CD4-positive, alpha-beta T cell treated with Interleukin-6 at 100 ng/mL for 8 hours (primary cell): ENCODE measurements around the gene ASTN2.
"Not testable (repeated sequence)": the region's sequence is repeated elsewhere in the genome, so short reads cannot be mapped to it uniquely, and the experiment has no call there.

ENCODE experiments used
- DNase-seq: peaks from one replicate; pipeline ENCODE4 v3.0.0-alpha.2; 2020; ENCODE audit warnings: mixed read lengths, low spot score

ASTN2 gene

GRCh38 chr9:117075636-117076035, 339.2 kb downstream of the ASTN2 start:
- DNase-seq, result no peak

DNA sequence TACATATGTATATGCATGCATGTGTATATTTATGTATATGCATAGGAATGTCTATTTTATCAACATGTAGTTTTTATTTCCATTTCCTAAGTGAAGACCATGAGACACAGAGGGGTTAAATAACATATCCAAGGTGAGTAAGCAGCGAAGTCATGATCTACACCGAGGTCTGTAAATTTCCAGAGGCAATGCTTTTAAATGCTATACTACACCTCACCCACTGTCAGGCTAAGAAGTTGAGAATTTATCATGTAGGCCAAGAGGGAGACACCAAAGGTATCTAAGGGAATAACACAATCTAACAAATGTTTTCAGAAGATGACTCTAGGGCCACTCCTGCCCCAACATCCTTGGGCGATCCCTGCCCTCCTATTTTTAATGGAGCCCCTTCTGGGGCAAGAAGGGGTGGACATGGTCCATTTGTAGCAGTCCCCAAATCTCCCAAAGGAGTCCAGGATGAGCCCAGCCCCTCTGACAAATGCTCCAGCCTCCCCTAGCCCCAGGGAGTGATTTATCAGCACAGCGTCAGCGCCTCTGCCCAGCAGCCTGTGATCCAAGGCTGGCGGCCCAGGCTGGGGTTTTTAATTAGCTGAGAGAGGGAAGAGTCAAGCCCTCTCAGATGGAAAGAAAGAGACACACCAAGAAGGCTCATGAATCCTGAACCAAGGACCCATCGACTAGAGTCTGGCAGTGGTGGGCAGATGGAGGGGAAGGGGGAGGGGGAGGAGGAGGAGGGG, 339.9 kb downstream of the ASTN2 start:
- DNase-seq, result no peak

DNA sequence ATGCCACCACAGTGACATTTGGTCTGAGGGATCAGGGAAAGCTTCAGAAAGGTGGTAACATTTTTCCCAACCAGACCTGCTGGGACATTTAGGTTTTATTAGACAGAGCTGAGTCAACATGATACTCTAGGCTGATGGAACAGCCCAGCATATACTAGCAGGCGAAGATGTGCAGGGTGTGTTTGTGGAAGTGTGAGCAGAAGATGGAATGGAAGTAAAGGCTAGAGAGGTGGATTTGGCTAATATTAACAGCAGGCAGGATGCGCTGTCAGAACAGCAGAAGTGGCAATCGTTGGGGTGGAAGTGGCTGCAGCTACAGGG, 340.6 kb downstream of the ASTN2 start:
- no peak for DNase-seq

DNA sequence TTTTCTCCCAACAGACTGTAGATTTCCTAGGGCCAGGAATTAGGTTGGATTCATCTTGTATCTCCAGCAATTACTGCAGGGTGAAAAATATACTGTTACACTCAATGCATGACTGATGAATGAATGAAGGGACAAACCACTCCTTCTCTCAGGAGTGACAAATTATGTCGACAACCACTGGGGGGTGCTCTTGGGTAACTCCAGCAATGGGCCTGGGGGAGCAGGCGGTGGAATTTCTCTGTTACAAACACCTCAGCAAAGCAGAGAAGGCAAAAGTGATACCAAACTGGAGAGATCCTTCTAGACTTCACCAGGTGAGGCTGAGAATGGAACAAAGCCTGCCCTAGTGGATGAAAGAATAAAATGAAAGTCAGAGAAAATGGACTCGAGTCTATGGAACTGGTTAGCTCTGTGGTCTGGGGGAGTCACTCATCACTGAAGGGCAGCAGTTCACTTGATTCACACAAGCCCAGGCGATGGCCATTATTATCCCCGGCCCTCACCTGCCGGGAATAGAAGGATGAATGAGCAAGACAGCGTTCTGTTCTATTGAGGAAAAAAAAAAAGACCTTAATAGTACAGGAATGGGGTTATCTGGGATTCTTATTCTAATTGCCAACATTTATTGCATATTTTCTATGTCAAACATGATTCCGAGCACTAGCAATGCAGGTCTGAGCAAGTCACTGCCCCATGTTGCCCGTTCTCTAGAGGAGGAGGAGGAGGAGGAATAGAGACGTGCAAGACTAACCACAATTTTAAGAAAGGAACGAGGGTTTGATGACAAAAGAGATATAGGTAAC, 341.1 kb downstream of the ASTN2 start:
- DNase-seq, result no peak

DNA sequence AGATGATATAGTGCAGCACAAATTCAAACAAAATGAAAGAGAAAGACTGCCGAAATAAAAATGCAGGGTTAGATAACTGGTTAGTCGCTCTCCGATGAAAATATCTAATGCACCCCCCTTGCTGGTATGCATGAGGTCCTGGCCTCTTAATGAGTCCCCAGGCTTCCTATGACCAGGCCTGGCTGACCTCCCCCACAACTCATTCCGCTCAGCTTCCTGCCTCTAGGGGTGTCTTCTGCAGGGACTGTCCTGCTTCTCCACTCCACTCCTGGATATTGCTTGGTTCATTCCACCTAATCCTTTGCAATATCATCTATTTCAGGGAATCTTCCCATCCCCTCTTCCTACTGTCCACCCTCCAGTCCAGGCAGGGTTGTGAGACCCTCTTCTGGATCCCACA, 341.8 kb downstream of the ASTN2 start:
- DNase-seq, result no peak

GRCh38 chr9:117072216-117072615, 342.6 kb downstream of the ASTN2 start:
- DNase-seq, result no peak

DNA sequence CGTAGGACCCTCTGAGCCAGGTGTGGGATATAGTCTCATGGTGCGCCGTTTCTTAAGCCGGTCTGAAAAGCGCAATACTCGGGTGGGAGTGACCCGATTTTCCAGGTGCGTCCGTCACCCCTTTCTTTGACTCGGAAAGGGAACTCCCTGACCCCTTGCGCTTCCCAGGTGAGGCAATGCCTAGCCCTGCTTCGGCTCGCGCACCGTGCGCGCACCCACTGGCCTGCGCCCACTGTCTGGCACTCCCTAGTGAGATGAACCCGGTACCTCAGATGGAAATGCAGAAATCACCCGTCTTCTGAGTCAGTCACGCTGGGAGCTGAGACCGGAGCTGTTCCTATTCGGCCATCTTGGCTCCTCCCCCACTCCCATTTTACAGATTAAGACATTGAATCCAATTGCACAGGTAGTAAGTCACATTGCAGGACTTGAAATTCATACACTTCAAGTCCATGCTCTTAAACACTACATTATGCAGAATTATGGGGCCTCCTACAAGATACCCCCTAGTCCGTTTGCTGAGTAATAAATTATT, 343.1 kb downstream of the ASTN2 start:
- DNase-seq, result not testable (repeated sequence)

- no peak for DNase-seq
These were observed 351.0 kb downstream of the ASTN2 start for GRCh38 chr9:117063721-117064471.

GRCh38 chr9:117060963-117061362, 353.9 kb downstream of the ASTN2 start:
- no peak for DNase-seq

GRCh38 chr9:117050007-117050406, 364.9 kb downstream of the ASTN2 start:
- DNase-seq, result no peak

DNA sequence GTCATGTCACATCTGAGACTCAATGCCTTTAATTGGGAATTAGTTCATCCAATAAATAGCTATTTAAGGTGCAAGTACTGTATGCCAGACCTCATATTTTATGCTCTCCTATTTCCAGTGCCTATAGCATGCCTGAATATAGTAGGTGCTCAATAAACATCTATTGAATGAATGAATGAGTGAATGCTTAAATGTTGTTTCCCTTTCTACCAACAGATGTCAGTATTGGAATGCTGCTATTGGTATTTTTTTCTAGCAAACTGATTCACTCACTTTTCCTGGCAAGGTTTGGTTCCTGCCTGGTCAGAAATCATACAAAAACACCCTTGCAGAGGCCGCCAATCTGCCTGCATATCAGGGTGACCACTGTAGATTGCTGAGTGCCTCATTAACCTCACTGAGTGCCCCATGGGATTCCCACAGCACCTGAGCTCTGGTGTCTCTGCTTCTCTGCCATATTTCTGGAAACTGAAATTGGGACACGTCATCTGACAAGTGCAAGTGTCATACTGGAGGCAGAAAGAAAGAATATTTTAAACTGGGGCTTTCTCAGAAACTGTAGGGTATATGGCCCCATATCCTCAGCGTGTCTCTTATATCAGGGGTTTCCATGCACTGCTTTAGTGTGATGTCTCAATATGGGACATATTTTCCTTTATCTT, 368.1 kb downstream of the ASTN2 start:
- DNase-seq, result no peak

- no peak for DNase-seq
These were observed 370.6 kb downstream of the ASTN2 start for GRCh38 chr9:117044241-117044640.

DNA sequence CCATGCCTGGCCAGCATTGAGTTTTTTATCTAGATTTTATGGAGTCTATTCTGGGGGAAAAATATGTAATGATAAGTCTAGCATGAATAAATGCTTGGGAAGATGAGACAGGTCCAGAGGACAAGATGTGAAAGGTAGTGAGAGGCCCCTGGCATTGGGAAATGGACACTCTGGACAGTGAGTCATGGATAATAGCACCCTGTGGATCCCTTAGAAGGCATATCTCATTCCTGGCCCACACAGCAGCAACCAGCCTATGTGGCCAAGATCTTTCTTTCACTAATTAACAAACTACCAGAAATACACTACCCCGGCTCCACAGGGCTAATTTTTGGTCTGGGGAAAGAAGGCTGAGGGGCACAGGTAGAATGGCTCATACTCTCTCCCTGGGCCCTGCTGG, 371.7 kb downstream of the ASTN2 start:
- no peak for DNase-seq

DNA sequence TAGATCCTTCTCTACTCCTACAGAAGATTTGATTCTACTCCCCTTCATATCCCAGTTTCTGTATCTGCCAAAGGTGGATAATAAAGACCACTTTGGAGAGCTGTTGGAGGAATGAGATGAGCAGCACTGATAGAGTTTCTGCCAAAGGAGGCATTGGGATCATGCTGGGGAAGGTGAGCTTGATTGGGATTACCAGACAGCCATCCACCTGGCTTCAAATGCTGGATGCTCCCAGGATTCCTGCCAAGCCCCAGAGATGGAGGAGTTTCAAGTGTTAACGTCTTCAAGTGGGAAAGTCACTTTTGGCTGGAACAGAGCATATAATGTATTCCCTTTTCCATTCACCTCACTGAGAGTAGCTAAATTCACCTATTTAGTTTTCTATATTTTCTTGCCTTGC, 379.3 kb downstream of the ASTN2 start:
- no peak for DNase-seq

DNA sequence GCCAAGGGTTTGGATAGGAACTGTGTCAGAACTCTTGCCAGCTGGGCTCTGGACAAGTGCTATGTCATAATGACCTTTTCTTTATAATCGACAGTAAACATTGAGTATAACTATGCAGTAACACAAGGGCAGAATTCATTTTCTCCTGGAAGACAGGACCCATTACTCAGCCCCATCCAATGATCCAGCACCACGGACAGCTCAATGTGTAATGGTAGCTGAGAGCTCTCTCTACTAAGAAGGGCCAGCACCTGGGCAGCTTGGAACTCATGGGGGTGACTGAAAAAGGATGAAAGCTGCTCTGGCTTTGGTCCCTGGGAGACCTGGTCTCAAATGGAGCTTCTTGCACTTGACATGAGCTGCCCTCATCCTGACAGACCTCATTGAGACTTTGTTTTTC, 380.0 kb downstream of the ASTN2 start:
- no peak for DNase-seq

DNA sequence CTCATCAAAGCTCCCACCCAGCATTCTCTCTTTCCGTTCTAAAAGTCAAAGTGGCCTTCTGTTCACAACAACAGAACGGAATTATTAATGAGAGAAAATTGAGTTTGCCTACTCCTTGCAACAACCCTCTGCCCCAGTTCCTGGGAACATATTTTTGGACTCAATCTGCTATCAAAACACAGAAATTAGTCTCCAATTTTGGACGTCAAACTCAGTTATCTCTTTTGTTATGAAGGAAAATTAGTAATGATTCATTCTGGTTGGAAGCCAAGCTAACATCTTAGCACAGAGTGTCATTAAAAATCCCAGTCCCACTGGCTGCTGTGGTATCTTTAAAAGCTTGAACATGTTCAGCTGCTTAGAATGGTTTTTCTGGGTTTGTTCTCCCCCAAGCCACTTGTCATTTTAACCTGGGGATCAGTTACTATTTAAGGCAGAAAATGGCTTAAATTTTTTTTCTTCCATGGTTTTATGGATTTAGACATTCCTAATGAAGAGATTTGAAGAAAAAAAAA, 384.5 kb downstream of the ASTN2 start:
- no peak for DNase-seq

DNA sequence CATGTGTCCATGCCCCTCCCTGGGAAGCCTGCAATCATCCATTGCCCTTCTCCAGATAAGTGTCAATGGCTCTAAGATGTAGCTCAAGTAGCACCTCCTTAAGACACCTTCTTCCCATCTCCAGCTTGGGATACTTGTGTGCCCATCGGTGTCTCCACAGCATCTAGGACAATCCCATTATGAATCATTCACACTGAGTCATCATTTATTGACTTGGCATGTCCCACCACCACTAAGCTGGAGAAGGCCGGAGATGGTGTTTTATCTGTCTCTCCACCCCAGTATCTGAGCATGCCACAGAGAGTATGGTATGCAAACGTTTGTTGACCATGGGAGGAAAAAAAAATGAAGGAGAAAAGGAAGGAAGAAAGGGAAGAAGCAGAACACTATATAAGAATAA, 385.5 kb downstream of the ASTN2 start:
- no peak for DNase-seq

DNA sequence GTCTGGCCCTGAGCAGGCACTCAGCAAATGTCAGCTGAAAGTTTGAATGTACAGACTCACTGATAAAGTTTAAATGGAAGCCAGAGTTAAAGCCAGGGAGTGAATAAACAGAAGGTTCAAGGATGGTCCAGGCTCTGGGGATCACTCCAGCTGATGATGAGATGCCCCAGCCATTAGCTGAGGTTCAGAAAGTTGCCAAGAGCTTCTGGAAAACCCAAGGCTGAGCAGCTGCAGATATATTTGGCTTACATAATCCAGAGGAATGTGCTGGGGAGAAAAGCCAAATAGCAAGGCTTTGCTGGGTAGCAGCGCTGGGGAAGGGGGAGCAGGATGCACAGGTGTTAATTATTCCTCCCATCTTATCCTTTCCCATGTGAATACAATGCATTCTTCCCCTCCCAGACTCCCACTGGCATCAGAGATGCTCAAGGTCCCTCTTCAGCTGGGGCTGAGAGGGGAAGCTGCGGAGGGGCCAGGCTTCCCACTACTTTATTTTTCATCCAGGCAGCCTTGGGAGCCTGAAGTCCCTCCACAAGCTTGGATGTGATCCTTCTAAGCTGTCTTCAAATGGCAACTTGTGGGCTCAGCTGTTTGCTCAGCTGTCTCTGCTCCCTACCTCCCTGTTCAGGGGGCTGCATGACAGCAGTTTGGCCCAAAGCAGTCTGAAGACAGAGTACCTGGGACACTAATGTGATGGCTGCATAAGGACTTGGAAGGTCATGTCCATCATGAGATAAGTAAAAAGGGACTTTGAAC, 386.6 kb downstream of the ASTN2 start:
- no peak for DNase-seq

- DNase-seq, result no peak
These were observed 393.0 kb downstream of the ASTN2 start for GRCh38 chr9:117021906-117022305.

- DNase-seq, result no peak
These were observed 395.8 kb downstream of the ASTN2 start for GRCh38 chr9:117018966-117019617.
